ENCODE data around the gene PRDM15.

PRDM15 gene

DNA sequence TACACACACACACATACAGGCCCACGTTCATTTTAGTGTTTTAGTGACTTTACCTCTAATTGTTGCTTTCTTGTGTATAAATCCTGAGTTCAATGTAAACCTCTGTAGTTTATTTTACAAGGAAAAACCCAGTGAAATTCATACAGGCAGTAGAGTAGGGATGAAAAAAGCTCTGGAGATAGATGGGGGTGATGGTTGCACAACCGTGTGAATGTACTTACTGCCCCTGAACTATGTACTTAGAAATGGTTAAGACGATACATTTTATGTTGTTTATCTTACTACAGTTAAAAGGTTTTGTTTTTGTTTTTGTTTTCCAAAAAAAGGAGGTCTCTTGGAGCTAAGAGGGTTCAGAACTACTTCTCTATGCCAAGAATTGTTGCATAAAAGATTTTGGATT is 29.7 kb upstream of the PRDM15 start:
- DNase-seq, result no peak

- no peak for DNase-seq
These were observed 28.5 kb upstream of the PRDM15 start for GRCh38 chr21:41907496-41908258.

DNA sequence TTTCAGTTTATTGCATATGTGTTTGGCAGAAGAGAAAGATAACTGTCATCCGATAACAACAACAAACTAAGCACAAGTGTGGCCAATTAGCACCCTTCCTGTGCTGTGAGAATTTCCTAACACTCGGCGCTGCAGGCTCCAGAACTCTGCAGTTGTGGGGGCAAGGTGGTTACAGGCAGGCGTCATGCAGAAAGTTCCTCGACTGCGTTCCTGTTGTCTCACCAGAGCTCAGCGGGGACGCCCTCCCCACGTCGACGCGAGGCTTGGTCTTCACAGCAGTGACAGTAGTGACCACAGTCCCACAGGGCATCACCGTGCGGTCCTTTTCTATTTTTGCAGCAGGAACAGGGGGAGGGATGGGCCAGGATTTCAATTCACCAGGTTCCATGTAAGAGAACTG is 27.6 kb upstream of the PRDM15 start:
- DNase-seq, result no peak

DNA sequence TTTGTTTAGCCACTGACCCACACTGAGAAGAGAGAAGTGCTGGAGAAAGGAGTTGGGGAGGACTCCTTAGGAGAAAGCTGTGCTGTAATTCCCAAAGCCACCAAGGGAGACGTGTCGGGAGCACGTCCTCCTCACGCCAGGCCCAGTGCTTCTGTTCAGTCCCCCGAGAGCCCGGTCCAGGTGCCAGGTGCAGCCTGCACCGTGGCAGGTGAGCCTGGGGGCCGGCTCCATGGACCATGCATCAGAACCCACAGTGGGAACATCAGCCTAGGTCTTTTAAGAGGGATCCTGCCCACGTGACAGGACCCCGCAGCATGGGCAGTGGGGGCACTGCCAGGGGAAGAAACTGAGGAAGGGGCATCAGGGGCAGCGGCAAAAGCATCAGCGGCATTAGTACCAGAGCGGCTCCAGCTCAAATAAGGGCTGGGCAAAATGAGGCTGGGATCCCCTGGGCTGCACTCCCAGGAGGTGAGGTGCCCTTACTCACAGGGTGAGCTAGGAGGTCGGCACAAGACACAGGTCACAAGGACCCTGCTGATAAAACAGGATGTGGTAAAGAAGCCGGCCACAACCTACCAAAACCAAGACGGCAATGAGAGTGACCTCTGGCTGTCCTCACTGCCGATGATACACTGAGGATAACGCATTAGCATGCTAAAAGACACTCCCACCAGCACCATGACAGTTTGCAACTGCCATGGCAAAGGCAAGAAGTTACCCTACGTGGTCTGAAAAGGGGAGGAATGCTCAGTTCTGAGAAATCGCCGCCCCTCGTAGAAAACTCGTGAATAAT is 24.6 kb upstream of the PRDM15 start:
- DNase-seq, result no peak

GRCh38 chr21:41902946-41903345 is 23.8 kb upstream of the PRDM15 start:
- DNase-seq, result no peak

DNA sequence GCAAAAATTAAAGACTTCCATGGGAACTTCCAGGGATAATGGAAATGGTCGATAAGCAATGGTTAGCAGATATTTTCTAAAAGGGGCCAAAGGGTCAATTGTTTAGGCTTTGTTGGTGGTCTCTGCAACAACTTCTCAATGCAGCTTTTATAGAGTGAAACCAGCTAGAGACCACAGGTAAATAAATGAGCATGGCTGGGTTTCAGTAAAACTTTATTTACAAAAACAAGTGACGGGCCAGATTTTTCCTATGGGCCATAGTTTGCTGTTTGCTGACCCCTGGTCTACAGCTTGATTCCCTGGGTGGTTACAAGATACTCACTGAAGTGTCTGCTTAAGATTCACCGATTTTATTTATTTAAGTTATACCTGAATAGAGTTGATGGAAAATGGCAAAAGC is 22.6 kb upstream of the PRDM15 start:
- DNase-seq, result no peak

GRCh38 chr21:41901099-41901498 is 22.0 kb upstream of the PRDM15 start:
- DNase-seq, result no peak

DNA sequence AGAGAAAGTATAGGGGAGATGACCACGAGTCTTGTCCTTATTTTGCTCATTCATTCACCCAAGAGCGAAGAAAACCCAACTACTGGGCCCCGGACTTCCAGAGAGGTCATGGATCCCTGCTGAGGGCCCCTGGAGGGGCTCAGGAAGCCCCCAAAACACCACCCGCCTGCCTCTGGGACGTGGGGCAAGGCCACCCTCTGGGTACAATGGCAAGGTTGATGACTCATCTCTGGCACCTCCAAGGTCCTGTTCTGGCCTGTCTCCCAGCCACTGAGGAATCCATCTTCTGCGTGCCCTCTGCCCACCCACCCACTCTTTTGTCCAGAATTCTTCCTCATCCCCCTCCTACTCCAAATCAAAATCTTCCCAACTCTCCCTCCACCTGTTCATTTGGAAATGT is 21.3 kb upstream of the PRDM15 start:
- no peak for DNase-seq

- no peak for DNase-seq
These were observed 20.5 kb upstream of the PRDM15 start for GRCh38 chr21:41899426-41900202.

- no peak for DNase-seq
These were observed 19.9 kb upstream of the PRDM15 start for GRCh38 chr21:41898998-41899397.

GRCh38 chr21:41897700-41898099 is 18.6 kb upstream of the PRDM15 start:
- no peak for DNase-seq

GRCh38 chr21:41897047-41897669 is 18.0 kb upstream of the PRDM15 start:
- DNase-seq, result no peak

DNA sequence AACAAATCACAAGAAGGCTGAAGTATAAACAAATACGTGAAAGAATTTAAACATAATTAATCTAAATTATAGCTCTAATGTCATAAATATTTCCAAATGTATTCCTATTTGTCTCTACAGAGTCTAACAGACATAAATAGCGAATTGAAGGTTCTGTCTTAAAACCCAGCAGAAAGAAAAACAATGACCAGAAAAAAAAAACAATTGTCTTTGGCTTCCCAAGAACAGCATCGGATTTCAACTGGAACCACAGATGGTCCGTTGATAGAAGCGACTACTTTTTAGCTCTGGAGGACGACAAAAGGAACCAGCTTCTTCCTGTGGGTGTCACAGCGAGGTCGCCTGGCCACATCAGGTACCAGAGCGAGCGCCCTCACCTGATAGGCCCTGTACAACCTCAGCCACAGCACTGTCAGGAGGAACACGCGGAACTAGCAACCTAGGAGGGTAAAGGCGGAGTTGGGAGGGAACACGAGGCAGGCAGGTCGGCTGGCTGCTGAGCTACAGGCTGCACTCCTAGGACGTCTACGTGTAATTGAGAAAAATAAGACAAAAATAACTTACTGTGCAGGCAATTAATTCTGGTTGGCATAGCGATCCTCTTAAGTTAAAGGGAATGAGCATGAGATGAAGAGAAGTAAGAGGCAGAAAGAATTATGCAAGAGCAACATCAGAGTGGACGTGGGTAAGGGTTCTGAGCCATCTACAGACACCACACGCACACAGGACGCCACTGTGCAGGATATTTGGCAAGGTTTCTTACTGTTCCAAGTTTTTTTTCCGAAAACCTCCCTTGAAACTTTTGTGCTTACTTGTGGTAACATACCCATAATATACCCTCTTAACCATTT is 16.7 kb upstream of the PRDM15 start:
- DNase-seq, result no peak

DNA sequence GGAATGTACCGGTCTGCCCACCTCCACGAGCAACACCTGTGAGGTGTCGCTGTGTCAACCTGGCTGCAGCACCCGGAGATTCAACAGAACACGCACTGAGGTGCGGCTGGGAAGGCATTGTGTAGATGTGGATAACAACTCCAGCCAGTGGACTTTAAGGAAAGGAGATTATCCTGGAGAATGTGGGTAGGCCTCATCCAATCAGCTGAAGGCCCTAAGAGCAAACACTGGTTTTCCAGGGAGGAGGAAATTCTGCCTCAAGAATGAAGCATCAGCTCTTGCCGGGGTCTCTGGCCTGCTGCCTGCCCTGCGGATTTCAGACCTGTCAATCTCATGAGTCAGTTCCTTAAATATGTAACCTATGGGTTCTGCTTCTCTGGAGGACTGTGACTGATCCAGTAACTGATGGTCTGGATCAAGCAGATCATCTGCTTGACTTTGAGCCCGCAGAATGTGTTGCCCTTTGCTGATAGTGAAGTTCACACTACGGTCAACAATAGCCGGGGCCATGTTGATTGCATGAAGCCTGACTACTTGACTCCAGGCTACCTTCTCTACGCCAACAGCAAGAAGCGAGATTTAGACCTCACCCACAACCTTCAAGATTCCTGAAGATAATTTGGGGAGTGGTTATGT is 15.9 kb upstream of the PRDM15 start:
- no peak for DNase-seq

DNA sequence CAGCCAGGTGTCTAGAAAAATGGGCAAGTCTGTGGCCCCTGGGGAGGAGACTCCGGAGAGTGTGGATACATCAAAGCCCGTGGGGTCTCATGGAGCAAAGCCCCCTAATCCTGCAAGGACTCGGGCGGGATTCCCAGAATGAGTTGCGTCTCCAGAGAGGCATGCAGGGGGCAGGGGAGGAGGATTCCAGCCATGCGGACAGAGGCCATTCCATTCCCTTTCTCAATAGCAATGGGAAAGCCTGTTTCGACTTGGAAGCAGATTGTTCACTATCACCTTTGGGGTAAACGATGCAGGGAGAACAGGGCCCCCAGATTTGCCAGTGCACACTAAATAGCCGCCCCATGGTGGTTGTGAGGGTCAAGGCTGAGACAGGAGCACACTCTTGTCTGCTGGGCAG is 15.4 kb upstream of the PRDM15 start:
- DNase-seq, result no peak

DNA sequence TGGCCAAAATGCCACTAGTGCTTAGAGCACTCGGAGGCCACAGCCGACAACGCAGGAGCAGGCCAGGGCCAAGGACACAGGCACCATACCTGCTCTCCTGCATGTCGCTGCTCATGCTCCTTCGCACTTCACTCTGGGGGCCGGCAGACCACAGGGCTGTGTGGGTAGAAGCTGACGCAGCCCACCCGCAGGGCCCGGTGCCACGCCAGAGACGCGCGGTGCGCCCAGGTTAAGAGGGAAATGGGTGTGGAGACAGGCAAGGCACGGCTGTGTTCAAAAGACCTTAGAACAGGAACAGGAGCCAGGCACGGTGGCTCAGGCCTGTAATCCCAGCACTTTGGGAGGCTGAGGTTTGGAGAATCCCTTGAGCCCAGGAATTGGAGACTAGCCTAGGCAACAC is 13.6 kb upstream of the PRDM15 start:
- no peak for DNase-seq

- no peak for DNase-seq
These were observed 12.0 kb upstream of the PRDM15 start for GRCh38 chr21:41891132-41891531.

DNA sequence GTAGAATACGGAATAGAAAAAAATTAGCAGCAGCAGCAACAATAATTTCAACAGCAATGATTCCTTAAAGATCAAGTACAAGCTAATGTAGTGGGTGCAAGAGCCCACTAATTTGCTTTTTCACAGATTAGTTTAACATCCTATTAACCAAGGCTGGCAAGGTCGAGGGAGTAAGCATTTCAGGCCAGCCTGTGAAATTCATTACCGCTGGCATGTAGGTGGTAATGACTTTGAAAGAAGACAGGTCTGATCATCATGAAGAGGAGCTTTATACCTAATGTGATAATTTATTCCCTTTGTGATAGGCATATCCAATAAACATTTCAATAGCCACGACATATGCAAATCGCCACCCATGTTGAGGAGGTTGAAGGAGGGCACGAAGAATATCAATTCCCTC is 11.2 kb upstream of the PRDM15 start:
- DNase-seq, result no peak

- no peak for DNase-seq
These were observed 9.7 kb upstream of the PRDM15 start for GRCh38 chr21:41888749-41889376.

DNA sequence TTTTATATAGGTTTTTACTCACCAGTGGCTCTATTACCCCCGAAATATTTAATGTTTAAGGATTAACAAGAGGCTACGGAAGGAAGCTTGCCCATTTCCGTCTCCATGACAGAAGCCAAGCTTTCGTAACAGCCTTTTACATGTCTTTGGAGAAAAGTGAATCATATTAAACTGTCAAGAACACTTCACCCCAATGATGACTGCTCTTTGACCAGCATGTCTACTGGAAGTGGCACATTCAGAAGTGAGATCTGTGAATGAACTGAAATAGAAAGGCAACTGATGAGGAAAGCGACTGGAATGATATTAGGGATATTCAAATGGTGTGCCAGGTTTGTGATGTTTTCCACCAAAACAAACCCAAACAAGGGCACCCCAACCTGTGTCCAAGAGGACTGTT is 8.5 kb upstream of the PRDM15 start:
- DNase-seq, result no peak

DNA sequence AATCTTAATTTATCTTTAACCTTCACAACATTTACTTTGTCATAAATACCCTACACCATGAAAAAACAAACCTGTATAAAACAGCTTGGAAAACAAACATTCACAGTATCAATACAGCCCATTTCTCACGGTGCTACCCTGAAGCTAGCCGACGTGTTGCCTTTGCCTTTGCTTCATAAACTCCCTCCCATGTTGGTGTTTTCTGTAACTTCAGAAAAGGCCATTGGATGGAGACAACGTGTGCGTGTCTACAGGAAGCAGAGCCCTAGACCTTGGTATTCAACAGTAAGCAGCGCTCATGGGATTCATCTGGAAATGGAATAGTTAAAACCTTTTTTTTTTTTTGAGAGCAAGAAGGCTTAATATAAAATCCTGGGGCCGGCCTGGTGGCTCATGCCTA is 7.2 kb upstream of the PRDM15 start:
- DNase-seq, result no peak
